HG03280 (cell line): ENCODE data around the gene SLC1A7.
"Not testable (repeated sequence)": the region's sequence is repeated elsewhere in the genome, so short reads cannot be mapped to it uniquely, and the experiment has no call there.

Experiments used
- ATAC-seq: cut with Tn5 transposase; IDR thresholded peaks from one replicate; pipeline ENCODE4 v1.9.1; 2021; ENCODE audit warnings: mild to moderate bottlenecking, moderate library complexity; ENCODE audit not compliant: unreplicated experiment

SLC1A7 gene

DNA sequence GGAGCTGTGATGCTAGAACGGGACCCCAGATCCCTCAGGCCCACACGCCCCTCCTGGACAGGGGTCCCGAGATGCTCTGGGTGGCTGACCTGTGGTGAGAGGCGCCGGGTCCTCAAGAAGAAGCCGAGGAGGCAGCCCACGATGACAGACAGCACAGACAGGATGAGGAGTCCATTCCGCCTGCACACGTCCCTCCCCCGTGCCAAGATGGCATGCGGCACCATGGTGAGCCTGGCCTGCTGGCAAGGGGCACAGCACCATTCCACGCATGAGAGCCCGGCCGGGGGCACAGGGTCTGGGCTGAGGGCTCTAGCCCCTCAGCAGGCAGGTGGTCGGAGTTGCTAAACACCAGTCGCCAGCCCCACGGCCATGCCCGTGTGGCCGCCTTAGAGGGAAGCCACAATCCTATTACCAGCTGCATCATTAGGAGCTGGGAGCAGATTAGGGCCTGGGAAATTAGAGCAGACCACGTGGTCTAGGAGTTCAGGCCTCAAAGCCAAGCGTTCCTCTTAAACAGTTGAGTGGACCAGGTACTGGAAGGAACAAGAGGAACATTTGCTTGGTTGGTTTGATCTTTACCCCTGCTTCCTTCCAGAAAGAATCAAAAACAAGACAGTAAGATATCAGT is at the start of gene SLC1A7:
Gene SLC1A7 (minus strand): TSS at position 413 of the 628 bp plus-strand sequence. CDS start 189 bp downstream, at position 224.
- no peak for ATAC-seq

DNA sequence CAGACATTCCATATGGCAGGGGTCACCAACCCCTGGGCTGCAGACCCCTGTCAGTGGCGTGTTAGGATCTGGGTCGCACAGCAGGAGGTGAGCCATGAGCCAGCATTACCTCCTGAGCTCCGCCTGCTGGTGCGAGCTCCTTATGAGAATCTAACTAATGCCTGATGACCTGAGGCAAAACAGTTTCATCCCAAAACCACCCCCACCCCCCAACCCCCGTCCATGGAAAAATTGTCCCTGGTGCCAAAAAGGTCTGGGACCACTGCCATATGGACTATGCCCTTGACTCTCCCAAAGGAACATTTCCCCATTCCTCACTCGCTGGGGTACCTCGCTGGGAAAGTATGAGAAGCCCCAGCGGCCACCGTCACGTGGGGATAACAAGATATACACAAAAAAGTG is 47.8 kb upstream of the SLC1A7 start:
- ATAC-seq, result no peak

DNA sequence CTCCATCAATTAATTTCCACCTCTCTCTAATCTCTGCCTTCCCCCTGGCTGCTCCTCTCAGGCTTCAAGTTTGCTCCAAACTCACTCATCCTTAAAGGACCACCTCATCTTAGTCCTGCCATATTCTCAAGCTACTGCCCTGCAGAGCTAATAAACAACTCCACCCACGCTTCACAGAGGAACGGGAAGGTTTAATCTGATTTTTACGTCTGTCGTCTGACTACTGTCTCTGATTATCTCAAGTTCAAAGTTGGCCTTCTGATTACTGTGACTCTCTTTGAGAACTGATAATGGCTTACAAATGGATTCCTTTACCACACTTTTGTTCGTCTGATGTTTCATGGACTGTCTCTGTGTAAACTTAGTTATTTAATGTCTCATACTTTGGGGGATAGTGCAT is 46.6 kb upstream of the SLC1A7 start:
- no peak for ATAC-seq

DNA sequence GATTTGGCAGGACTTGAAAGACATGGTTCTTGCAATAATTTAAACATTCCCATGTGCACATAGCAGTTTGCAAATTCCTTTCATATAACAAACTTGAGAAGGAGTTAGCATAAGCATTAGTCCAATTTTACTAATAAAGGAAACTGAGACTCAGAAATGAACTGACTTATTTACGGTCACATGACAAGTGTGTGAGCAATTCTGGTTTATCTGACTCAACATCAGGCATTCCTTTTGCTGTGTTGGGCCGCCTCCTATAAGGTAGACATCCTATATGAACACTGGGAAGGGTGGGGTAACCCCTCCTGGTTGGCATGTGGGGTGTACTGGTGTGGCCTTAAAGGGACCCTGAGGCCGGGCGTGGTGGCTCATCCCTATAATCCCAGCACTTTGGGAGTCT is 45.7 kb upstream of the SLC1A7 start:
- ATAC-seq, result no peak

DNA sequence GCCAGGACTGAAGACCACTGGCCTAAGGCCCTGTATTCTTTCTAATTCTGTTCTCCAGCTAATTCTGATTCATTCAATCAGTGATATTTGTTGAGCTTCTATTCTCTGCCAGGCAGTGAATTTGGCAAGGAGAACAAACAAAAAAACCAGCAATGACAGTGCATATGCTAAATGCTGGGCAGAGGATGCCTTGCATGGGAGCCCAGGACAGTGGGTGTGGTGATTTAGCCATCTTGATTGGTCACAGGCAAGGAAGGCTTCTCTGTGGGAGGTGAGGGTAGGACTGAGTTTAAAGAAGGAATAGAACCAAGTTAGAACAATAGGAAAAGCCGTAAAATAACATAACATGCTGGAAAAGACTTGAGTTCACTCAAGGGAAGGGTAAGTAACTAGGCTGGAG is 45.0 kb upstream of the SLC1A7 start:
- ATAC-seq, result no peak

DNA sequence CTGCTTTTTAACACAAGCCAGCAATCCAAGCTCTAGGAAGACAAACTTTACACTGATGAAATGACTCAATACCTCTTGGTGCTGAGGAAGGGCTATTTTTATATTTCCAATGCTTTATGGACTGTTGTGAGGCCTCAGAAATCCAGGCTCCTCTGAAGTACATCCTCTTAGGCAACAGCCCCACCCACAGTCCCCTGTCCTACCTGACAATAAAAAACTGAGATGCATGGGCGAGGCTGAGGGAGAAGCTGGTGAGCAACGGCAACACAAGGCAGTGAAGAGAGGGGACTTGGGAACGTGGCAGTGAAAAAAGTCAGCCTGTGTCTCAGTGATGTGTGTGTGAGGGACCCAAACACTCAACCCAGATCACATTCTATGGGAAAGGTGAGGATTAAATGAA is 44.1 kb upstream of the SLC1A7 start:
- no peak for ATAC-seq

DNA sequence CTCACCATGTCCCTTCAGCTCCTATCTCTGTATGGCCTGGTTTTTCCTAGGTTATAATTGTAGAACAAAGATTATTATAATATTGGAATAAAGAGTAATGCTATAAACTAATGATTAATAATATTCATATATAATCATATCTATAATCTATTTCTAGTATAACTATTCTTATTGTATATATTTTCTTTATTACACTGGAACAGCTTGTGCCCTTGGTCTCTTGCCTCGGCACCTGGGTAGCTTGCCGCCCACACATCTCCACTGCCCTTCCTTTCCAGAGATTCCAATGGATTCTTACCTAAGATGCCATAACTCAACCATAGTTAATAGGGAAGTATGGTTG is 43.5 kb upstream of the SLC1A7 start:
- not testable (repeated sequence) for ATAC-seq

DNA sequence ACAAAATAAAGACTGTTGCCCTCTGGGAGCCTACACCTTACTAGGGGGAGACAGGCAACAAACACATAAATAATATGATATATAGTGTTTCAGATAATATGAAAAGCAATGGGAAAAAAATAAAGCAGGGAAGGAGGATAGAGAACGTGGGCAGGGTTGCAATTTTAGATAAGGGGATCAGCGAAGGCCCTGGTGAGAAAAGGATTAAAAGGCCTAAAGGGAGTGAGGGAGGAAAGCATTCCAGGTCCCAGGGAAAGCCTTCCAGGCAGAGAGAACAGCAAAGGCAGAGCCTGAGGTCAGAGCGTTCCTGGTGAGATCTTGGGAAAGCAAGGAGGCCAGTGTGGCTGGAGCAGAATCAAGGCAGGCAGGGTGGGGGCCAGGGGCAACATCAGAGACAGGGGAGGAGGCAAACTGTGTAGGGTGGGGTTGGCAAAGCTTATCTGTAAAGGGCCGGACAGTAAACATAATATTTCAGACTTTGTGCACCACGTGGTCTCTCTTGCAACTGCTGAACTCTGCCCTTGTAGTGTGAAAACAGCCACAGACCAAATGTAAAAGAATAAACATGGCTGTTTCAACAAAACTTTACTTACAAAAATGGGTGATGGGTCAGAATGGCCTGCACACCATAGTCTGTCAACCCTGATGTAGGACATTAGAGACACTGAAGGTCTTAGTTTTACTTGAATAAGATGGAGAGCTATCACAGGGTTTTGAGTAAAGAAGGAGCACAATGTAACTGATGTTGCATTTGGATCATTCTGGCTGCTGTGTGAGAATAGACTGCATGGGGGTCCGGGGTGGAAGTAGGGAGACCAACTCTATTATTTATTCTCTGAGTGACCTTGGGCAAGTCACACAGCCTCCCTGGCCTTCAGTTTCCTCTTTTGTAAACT is 40.9 kb upstream of the SLC1A7 start:
- ATAC-seq, result no peak

DNA sequence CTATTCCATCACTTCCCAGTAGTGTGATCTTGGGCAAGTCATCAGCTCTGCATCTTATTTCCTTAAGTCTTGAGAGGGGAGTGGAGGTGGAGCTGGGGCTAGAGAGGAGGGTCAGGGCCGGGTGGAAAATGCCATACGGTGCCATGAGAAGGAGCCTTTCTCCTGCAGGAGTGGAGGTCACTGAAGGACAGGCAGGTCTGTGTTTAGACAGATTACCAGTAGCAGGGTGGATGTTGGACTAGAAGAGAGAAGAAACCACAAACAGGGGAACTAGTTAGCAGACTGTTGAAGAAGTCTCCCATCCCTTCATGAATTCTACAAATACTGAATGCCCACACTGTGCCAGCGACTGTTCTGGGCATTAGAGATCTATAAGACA is 40.3 kb upstream of the SLC1A7 start:
- no peak for ATAC-seq

DNA sequence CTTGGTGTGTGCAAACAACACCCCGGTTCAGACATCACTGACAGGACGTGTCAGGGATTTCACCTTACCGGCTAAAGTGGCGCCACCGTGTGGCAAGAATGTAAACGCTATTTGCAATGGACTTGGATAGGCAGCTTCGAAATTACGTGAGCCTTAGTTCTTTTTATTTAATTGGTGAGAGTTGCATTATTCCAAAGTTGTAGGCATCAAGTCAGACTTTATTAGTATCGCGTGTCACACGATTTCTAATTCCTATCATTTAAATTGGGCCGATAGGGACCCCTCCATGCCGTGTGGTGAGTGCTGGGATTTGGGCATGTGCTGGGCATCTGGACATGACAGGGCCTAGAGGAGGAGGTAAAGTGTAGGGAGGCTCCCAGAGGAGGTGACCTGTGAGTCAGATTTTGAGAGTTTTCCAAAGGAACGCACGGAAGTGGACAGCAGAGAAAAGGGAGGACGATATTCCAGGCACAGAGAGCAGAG is 39.7 kb upstream of the SLC1A7 start:
- ATAC-seq, result no peak

DNA sequence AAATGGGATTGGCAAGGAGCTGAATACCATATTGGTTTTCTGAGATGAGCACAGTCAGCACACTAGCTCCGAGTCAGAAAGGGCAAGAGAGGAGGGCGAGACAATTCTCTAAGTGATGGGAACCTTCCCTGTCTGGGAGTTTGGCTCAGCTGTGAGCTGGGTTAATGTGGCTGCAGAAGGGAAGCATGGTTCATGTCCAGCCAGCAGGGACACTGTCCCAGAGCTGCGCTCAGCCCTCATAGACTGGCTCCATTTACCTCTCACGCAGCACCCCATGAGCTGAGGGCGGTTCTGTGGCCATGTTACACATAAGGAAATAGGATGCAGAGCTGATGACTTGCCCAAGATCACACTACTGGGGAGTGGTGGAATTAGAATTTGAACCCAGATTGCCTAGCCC is 38.5 kb upstream of the SLC1A7 start:
- ATAC-seq, result no peak

DNA sequence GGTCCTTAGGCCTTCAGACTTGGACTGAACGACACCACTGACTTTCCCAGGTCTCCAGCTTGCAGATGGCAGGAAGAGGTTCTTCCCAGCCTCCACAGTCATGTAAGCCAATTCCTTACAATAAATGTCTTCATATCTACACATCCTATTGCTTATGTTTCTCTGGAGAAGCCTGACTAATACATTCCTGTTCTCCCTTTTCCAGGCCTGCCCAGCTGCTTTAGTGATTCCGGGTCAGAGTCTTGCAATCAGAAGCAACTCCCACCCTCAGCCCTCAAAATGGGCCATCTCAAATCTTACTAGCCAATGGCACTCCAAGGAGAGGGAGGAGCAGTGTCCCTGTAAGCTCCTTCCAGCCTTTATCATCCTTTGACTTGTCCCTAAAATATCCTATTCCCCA is 37.8 kb upstream of the SLC1A7 start:
- ATAC-seq, result no peak

DNA sequence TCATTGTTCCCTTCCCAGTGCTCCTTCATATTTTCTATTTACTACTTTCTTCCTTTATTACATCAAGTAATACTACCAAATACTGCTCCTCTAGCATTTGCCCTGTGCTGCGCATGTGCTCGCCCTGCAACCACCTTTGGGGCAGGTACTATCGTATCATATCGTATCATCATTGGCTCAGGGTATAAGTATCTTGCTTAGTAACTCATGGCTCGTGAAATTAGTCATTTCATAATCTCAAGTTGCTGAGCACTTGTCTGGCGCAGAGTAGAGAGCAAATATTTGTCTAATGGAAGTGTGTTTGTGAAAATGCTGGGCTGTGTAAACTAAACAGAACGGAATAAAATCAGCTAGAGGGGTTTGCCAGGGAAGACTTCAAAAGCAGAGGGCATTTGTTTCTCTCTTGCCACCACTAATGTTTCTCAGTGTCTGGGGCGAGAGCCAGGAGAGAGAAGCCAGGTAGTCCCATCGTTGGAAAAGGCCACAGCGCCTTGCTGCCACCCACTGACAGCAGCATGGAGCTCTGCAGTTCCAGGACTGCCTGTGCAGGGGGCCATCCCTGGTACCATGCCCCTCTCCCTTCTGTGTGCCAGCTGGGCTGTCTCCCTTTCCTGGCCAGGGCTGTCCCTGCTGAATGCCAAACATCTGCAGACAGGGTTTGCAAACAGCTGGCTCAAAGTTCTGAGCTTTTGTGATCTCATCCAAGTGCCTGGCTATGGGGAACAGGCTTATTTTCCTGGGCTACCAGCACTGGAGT is 34.2 kb upstream of the SLC1A7 start:
- no peak for ATAC-seq

DNA sequence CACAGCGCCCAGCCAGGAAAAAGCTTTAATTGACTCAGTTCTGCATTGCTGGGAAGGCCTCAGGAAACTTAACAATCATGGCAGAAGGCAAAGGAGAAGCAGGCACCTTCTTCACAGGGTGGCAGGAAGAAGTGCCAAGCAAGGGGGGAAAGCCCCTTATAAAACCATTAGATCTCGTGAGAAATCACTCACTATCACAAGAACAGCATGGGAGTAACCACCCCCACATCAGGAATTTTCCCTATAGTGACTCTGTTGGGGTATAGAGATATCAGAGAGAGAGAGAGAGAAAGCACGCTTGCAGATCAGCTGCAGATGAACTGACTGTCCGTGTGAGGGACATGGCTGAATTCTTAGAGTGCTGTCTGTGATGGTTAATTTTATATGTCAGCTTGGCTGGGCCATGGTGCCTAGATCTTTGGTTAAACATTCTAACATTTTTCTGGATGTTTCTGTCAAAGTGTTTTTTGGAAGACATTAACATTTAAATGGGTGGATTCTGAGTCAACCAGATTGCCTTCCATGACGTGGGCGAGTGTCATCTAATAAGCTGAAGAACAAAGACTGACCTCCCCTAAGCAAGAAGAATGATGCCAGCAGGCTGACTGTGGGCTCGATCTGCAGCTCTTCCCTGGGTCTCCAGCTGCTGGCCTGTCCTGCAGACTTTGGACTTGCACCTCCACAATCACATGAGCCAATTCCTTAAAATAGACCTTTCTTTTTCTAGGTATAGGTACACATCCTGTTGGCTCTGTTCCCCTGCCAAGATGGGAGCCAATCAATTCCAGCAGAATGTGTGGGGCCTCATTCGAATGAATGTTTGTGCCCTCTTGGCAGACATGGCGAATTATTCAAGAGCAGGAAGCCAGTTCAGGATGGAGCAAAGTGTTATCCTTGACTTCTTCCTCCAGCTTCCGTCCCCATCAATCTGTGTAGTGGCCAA is 32.8 kb upstream of the SLC1A7 start:
- ATAC-seq, result no peak

DNA sequence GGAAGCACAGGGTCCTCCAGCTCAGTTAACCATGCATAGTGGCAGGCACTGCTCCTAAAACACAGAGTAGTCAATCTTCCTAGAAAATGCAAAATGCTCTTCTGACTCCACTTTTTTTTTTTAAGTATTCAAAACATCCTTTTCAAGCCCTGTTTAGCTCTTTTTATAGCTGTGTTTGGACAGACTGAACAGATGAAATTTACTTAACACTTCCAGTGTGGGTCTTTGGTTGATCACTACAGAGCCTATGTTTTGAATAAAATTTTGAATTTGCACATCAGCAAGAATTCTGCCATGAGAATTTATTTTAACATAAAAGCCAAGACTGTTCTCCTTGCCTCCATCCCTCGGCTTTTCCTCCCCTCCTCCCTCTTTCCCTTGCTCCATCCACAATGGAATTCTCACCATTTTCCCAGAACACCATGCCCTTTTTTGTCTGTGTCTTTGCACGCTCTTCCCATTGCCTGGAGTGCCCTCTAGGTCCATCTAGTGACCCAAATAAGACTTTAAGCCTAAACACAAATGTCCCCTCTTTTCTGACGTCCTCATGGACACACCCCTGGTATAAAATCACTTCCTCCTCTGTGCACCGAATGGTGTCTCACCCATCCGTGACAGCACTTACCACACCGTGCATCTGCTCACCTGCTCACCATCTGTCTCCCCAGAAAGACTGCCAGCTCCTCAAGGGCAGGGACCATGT is 30.1 kb upstream of the SLC1A7 start:
- no peak for ATAC-seq

DNA sequence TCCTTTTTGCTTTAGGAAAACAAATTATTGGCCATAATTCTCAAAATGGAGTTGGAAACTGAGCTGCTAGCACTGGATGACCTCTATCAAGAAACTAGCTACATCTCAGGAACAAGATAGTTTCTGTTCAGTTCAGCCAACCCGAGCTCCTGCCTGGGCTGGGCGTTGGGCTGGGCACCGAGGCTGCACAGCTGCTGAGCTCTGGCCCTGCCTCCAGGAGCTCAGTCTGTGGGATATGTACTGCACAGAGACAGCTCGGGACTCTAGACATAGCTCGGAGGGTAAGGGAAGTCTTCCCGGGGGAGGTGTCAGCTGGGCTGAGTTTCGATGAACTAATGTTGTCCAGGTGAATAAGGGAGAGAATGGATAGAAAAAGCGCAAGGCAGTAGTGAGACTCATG is 24.5 kb upstream of the SLC1A7 start:
- ATAC-seq, result no peak

DNA sequence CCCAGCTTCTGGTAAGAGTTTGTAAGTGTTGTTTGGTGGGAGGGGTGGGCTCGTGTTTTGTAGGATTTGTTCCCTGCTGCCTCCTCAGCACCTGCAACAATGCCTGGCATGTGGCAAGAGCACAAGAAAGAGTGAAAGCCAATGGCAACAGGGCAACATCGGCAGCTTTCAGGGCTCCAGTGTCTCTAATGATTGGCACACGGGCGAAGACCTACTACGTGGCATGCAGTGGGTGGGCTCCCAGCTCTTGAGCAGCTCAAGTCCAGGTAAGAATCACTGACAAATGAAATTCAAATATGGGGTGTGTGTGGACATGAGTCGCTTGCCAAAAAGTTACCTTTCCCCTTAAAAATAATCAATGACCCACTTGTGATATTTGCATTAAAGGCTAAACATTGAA is 23.9 kb upstream of the SLC1A7 start:
- no peak for ATAC-seq

DNA sequence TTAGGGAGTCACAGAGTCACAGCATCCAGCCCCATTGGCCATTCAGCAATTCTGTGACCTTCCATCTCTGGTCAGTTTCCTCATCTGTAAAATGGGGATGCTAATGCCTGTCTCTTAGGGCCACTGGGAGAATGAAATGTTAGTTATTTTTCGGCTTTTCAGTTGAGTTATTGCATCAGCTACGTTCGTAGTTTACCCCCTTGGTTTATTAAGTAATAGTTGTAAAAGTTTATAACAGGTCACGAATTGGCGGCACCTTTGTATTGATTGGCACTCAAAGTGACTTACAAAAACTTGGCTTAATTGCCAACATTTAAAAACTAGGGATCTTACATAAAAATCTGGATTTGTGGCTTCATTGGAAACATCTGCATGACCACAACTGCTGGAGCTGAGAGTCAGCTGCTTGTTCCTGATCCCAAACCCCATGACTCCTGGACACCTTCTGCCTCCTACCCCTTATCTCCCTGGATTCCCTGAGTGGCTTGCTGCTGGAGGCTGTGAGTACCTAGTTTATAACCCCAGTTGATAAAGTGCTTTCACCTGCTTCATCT is 23.0 kb upstream of the SLC1A7 start:
- no peak for ATAC-seq

DNA sequence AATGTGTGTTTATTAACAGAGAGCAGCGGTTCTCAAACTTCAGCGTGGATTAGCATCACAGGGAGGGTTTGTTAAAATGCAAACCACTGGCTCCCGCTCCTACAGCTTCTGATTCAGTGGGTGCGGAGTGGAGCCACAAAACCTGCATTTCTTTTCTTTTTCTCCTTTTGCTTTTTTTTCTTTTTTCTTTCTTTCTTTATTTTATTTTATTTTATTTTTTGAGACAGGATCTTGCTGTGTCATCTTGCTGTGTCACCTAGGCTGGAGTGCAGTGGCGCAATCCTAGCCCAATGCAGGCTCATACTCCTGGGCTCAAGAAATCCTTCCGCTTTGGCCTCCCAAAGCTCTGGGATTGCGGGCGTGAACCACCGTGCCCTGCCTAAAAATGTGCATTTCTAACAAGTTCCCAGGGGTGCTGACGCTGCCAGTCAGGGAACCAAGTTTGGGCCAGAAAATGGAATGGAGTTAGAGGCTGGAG is 20.9 kb upstream of the SLC1A7 start:
- no peak for ATAC-seq

DNA sequence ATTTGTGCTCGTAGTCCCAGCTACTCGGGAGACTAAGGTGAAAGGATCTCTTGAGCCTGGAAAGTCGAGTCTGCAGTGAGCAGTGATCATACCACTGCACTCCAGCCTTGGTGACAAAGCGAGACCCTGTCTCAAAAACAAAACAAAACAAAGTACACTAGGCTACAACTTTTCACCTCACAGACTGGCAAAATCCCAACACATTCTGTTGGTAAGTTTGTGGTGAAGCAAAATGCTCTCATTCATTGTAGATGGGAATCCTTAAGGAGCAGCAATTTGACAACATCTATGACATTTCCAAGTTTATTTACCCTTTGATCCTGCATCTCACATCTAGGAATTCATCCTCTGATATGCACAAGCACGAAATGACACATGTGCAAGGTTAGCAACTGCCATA is 20.2 kb upstream of the SLC1A7 start:
- no peak for ATAC-seq
